IMR-90 (cell line): Measurements from ENCODE around the gene CEACAM1. TPM values are rescaled to one million over a fixed set of nuclear protein-coding genes. Genes with fewer than 3 reads are reported as not detected.
"Not testable (repeated sequence)": the region's sequence is repeated elsewhere in the genome, so short reads cannot be mapped to it uniquely, and the experiment has no call there.

ENCODE experiments used
- ATAC-seq: fragments of 200-7000 bp; cut with Tn5 transposase; 2 replicates; pipeline ENCODE4 v1.9.1; 2020; ENCODE audit warnings: low read depth, mild to moderate bottlenecking, moderate library complexity
- BruUV-seq: library from RNA; stranded (reverse); fragments of 400-500 nt; replicated peaks from 2 replicates; lab custom pipeline; 2021; lab: Mats Ljungman, UMichigan
- CTCF ChIA-PET: fragments of 300-600 bp; formaldehyde crosslinking; extraction: SDS; loops from one replicate; lab custom pipeline; 2021; ENCODE audit warnings: antibody characterized with exemption; lab: Yijun Ruan, JAX
- POLR2A ChIA-PET: fragments of 300-600 bp; sonication (Branson Sonifier 250); formaldehyde crosslinking; loops from one replicate; lab custom pipeline; 2022; ENCODE audit warnings: antibody characterized with exemption; ENCODE audit not compliant: unreplicated experiment; lab: Charles Lee
- DNase-seq: peaks from one replicate; pipeline ENCODE4 v3.0.0; 2013
- H2AFZ ChIP-seq: replicated peaks from 2 replicates; pipeline ENCODE3; 2013; ENCODE audit warnings: low read length, mild to moderate bottlenecking; ENCODE audit not compliant: poor library complexity
- H2AK5ac ChIP-seq: 2 replicates; pipeline ENCODE4 v1.6.1; 2013; ENCODE audit warnings: low read depth, low read length, inconsistent platforms
- H2AK9ac ChIP-seq: replicated peaks from 2 replicates; pipeline ENCODE3; 2013; ENCODE audit warnings: mild to moderate bottlenecking, low read depth, low read length, moderate library complexity; ENCODE audit not compliant: poor library complexity
- H2BK120ac ChIP-seq: 2 replicates; pipeline ENCODE4 v1.6.1; 2013; ENCODE audit warnings: low read depth, low read length, inconsistent platforms
- H2BK15ac ChIP-seq: 3 replicates; pipeline ENCODE4 v1.6.1; 2013; ENCODE audit warnings: low read depth, low read length, inconsistent platforms
- H2BK20ac ChIP-seq: 2 replicates; pipeline ENCODE4 v1.6.1; 2013; ENCODE audit warnings: low read depth, mild to moderate bottlenecking, inconsistent platforms, low read length, moderate library complexity
- H2BK5ac ChIP-seq: 2 replicates; pipeline ENCODE4 v1.6.1; 2013; ENCODE audit warnings: mild to moderate bottlenecking, low read depth, low read length, inconsistent platforms; ENCODE audit not compliant: poor library complexity, severe bottlenecking
- H3K14ac ChIP-seq: replicated peaks from 2 replicates; pipeline ENCODE4 v1.6.1; 2013; ENCODE audit warnings: low read depth, low read length, inconsistent platforms
- H3K18ac ChIP-seq: 2 replicates; pipeline ENCODE4 v1.6.1; 2013; ENCODE audit warnings: low read depth, low read length, control low read depth
- H3K23ac ChIP-seq: 2 replicates; pipeline ENCODE4 v1.6.1; 2013; ENCODE audit warnings: low read depth, low read length, inconsistent platforms
- H3K27ac ChIP-seq: 2 replicates; pipeline ENCODE4 v1.5.1; 2013; ENCODE audit warnings: mild to moderate bottlenecking, control low read depth, low read length; ENCODE audit not compliant: insufficient read depth
- H3K27me3 ChIP-seq: 2 replicates; pipeline ENCODE4 v1.6.1; 2013; ENCODE audit warnings: low read length; ENCODE audit not compliant: control insufficient read depth, insufficient read depth
- H3K36me3 ChIP-seq: 2 replicates; pipeline ENCODE4 v1.6.1; 2013; ENCODE audit warnings: low read length, mixed read lengths; ENCODE audit not compliant: control insufficient read depth, insufficient read depth
- H3K4ac ChIP-seq: 2 replicates; pipeline ENCODE4 v1.6.1; 2013; ENCODE audit warnings: low read depth, low read length, inconsistent platforms
- H3K4me1 ChIP-seq: 2 replicates; pipeline ENCODE4 v1.6.1; 2013; ENCODE audit warnings: low read length, mixed read lengths; ENCODE audit not compliant: control insufficient read depth, insufficient read depth
- H3K4me2 ChIP-seq: 2 replicates; pipeline ENCODE4 v1.6.1; 2013; ENCODE audit warnings: low read depth, mild to moderate bottlenecking, control low read depth, low read length, moderate library complexity
- H3K4me3 ChIP-seq: 2 replicates; pipeline ENCODE4 v1.5.1; 2013; ENCODE audit warnings: low read depth, mild to moderate bottlenecking, control low read depth, low read length, moderate library complexity; ENCODE audit not compliant: insufficient read depth
- H3K56ac ChIP-seq: 2 replicates; pipeline ENCODE4 v1.6.1; 2013; ENCODE audit warnings: low read length, inconsistent platforms; ENCODE audit not compliant: insufficient read depth; ENCODE audit errors: extremely low read depth
- H3K79me1 ChIP-seq, 2 experiments: 2 replicates each; pipeline ENCODE4 v1.6.1; 2013; ENCODE audit warnings: low read length in 2 of 2, inconsistent platforms in 1 of 2, low read depth in 1 of 2
- H3K9ac ChIP-seq: 2 replicates; pipeline ENCODE4 v1.6.1; 2013; ENCODE audit warnings: low read depth, low read length, control low read depth
- H3K9me1 ChIP-seq: 2 replicates; pipeline ENCODE4 v1.6.1; 2013; ENCODE audit warnings: low read length, inconsistent platforms; ENCODE audit not compliant: insufficient read depth
- H3K9me3 ChIP-seq: 2 replicates; pipeline ENCODE4 v1.6.1; 2013; ENCODE audit warnings: low read length; ENCODE audit not compliant: control insufficient read depth, insufficient read depth
- H4K20me1 ChIP-seq: 2 replicates; pipeline ENCODE4 v1.6.1; 2013; ENCODE audit warnings: low read length, inconsistent platforms; ENCODE audit not compliant: insufficient read depth
- H4K5ac ChIP-seq: 2 replicates; pipeline ENCODE4 v1.6.1; 2013; ENCODE audit warnings: mild to moderate bottlenecking, low read depth, low read length, control low read depth
- H4K8ac ChIP-seq, 2 experiments: 2 replicates each; pipeline ENCODE4 v1.6.1; 2013; ENCODE audit warnings: low read depth in 2 of 2, low read length in 2 of 2, control low read depth in 1 of 2, inconsistent platforms in 1 of 2
- H4K91ac ChIP-seq: 2 replicates; pipeline ENCODE4 v1.6.1; 2013; ENCODE audit warnings: low read depth, low read length, inconsistent platforms; ENCODE audit not compliant: insufficient read depth
- WGBS, 2 experiments: methylation state at CpG; one replicate each; pipeline versions ENCODE4 v1.1.5 to v1.1.7; 2013; ENCODE audit warnings: missing lambda C conversion rate in 2 of 2; ENCODE audit not compliant: insufficient read length in 1 of 2; ENCODE audit errors: extremely low coverage in 2 of 2; 5-methylcytosine and 5-hydroxymethylcytosine counted together
- dilution Hi-C: fragments of 300-500 bp; cut with HindIII; formaldehyde crosslinking; loops from one replicate; pipeline ENCODE4 v1.14.3; 2018; ENCODE audit warnings: low sequenced_read_pairs; ENCODE audit not compliant: unreplicated experiment
- in situ Hi-C: fragments of 300-500 bp; cut with MboI; formaldehyde crosslinking; loops from 3 replicates; pipeline ENCODE4 v1.14.3; 2019; ENCODE audit warnings: low sequenced_read_pairs, inconsistent platforms, mixed read lengths
- intact Hi-C: fragments of 100-400 bp; cut with micrococcal nuclease; formaldehyde crosslinking; loops from 2 replicates; pipeline ENCODE4 v1.10.0; 2022
- polyA plus RNA-seq, 3 experiments: library from polyadenylated mRNA; depleted of rRNA; stranded (reverse); fragments of >200 nt; gene quantifications; 2 replicates each; pipeline ENCODE4 v1.2.3, GENCODE V29; 2012; ENCODE audit warnings: low replicate concordance in 1 of 3
- total RNA-seq: library from RNA; depleted of rRNA; stranded (reverse); fragments of >200 nt; gene quantifications from 2 replicates; pipeline ENCODE4 v1.2.3, GENCODE V29; 2012

The CEACAM1 gene
- total and polyA plus RNA-seq, 2 of the 4 experiments (the other 2 are of a cell fraction): not detected

- dilution Hi-C loops, H3K79me1 ChIP-seq, H2BK5ac ChIP-seq, H3K4ac ChIP-seq, H2BK120ac ChIP-seq, H2AK5ac ChIP-seq, H3K9me1 ChIP-seq, H2BK15ac ChIP-seq, H4K91ac ChIP-seq, H3K27ac ChIP-seq, ATAC-seq, H4K5ac ChIP-seq, POLR2A ChIA-PET, CTCF ChIA-PET, intact Hi-C loops, H2BK20ac ChIP-seq, H3K9ac ChIP-seq, H3K56ac ChIP-seq, H2AK9ac ChIP-seq, H3K4me3 ChIP-seq, H3K14ac ChIP-seq, H2AFZ ChIP-seq, H4K20me1 ChIP-seq, BruUV-seq, H3K23ac ChIP-seq, in situ Hi-C loops, H3K18ac ChIP-seq, H3K36me3 ChIP-seq, H3K9me3 ChIP-seq, H3K4me2 ChIP-seq, DNase-seq, H3K4me1 ChIP-seq, H4K8ac ChIP-seq: not testable (repeated sequence)
- peaks cover 50% of the 10 kb centered on the region for H3K27me3 ChIP-seq
- 51% methylated on average over 5 of the region's 10 CpGs; no CpG with 5 or more reads in 1 of the 2 experiments for WGBS, 2 experiments
These were observed 29.1 kb upstream of the CEACAM1 start for GRCh38 chr19:42557386-42557871.
